HG03066 (cell line): ENCODE measurements around the gene GNAZ.
"Not testable (repeated sequence)": the region's sequence is repeated elsewhere in the genome, so short reads cannot be mapped to it uniquely, and the experiment has no call there.

Source experiments
- ATAC-seq: cut with Tn5 transposase; IDR thresholded peaks from one replicate; pipeline ENCODE4 v1.9.1; 2021; ENCODE audit warnings: low read depth; ENCODE audit not compliant: unreplicated experiment

GNAZ gene

DNA sequence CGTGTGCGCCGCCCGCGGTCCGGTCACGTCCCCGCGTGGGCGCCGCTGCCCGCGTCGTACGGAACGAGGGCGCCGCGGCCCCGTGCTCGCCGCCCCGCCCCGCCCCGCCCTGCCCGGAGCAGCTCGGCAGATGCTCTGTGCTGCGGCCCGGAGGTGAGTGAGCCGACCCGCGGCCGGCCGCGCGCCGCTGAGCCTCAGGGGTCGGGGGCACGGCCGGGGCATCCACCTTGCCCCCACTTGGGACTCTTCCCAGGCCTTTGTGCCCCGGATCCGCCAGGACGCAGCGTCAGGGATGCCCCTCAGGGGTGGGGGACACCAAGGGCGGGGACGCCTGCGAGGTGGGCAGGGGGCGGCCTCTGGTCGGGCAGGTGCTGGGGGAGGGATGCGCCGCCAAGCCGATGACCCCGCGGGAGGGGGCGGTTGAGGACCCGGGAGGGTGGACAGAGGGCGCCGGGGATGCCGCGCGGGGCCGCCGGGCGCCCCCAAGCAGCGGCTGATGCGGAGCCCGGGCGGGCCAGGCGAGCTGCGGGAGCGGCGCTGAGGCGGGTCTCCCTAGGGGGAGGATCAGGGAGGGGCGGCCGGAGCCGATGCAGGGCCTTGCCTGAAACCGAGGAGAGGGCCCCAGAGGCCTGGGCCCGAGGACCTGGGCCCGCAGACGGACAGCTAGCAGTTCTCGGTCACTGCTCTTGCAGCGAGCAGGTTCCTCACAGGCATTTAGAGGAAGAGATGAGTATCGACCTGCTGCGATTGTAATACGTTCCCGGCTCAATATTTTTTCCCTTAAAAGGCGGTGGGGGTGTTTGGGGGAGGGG lies at the start of gene GNAZ:
TSS of gene GNAZ (plus strand) at position 102 of the 812 bp plus-strand sequence. CDS start 25,177 bp downstream, outside the sequence.
- ATAC-seq = peak; percentile 25

DNA sequence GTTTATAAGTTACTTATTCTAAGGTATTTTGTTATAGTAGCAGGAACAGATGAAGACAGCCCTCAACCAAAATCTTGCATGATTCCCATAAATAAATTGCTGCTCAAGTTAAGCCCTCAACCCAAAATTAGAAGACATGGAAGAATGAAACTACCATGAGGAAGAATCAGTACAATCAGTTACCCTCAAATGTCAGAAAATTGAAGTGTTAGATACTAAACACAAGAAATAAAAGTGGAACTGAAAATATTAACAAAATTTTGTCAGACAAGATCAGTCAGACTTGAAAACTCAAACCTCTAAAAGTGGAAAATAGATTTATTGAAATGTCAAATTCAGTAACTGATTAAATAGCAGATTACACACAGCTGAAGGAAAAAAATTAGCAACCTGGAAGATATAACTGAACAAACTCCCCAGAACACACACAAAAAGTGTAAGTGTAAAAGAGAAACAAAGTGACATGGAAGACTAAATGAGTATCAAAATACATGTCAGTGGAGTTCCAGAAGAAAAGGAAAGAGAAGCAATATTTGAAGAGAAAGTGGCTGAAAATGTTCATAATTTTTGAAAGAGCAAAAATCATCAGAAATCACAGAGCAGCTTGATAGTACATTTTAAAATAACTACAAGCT lies 49.5 kb upstream of the GNAZ start:
- no peak for ATAC-seq

DNA sequence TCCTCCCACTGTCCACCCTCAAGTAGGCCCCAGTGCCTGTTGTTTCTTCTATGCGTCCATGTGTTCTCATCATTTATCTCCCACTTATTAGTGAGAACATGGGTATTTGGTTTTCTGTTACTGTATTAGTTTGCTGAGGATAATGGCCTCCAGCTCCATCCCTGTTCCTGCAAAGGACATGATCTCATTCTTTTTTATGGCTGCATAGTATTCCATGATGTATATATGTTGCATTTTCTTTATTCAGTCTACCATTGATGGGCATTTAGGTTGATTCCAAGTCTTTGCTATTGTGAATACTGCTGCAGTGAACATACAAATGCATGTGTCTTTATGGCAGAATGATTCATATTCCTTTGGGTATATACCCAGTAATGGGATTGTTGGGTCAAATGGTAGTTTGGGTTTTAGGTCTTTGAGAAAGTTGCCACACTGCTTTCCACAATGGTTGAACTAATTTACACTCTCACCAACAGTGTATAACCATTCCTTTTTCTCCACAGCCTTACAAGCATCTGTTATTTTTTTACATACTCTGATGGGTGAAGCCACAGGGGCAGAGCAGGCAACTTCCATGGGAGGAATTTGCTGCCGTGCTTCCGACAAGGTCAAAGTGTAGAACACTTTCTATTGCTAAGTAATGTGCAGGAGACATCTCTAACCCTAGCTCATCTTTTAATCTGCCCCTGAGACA lies 48.5 kb upstream of the GNAZ start:
- not testable (repeated sequence) for ATAC-seq

DNA sequence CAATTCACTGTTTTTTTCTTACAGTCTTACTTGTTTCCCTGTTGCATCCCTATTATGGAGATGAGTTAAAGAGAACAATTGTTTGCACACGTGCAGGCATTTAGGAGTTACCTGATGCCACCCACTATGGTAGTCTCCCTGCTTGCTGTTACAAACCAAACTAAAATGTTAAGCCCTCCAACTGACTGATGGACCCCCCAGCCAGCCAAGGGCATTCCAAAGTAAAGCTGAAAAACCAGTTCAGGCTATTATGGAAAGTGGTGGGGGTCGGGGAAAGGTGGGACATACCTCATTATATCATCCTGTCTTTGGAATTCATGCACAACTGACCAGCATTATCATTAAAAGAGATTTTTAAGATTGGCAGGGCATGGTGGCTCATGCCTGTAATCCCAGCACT lies 47.0 kb upstream of the GNAZ start:
- ATAC-seq = no peak

DNA sequence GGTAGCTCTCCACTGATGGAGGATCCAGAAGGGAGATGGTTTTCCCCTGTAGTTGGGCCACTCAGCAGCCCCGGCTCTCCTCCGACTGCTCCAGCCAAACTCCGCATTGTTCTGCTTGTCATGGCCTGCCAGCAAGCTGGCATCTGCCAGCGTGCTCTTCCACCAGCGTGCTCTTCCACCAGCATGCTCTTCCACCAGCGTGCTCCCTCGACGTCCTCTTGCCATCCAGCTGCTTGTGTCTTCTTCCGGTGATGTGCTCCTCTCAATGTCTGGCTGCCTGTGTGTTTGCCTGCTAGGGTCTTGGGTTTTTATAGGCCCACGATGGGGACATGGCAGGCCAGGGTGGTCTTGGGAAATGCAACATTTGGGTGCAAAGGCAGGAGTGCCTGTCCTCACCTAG lies 43.5 kb upstream of the GNAZ start:
- no peak for ATAC-seq

DNA sequence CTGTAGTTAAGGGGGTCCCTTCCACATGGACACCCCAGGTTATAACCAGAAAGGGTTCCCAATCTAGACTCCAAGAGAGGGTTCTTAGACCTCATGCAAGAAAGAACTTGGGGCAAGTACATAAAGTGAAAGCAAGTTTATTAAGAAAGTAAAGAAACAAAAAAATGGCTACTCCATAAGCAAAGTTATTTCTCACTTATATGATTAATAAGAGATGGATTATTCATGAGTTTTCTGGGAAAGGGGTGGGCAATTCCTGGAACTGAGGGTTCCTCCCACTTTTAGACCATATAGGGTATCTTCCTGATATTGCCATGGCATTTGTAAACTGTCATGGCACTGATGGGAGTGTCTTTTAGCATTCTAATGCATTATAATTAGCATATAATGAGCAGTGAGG lies 42.5 kb upstream of the GNAZ start:
- not testable (repeated sequence) for ATAC-seq

DNA sequence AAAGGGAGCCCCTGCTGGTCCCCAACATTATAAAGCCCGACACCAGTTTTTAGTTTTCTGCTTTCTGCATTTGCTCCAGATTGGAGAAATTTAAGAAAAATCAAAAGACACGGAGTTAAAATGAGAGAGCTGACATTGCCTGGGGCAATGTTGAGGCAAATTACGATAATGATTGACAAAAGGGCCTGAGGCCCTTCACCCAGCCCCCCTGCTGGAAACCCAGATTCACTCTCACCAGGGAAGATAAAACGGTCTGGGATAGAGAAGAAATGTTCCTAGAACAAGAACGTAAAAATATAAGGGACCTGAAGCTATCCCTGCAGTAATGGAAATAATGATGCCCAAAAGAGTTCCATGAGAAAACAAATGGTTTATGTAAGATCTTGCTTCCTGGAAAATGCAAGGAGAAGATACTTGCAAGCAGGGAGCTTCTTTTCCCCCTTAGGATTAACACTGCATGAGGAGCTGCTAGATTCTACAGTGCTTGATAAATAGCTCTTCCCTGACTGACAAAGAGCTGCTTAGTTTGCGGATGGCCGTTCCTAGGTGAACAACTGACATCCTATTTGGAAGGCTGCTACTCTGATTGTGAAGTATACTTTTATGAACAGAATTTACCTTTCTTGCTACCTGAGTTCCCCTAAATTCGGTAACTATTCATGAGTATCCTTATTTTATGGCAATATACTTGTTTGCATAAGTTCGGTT lies 40.6 kb upstream of the GNAZ start:
- ATAC-seq = no peak

DNA sequence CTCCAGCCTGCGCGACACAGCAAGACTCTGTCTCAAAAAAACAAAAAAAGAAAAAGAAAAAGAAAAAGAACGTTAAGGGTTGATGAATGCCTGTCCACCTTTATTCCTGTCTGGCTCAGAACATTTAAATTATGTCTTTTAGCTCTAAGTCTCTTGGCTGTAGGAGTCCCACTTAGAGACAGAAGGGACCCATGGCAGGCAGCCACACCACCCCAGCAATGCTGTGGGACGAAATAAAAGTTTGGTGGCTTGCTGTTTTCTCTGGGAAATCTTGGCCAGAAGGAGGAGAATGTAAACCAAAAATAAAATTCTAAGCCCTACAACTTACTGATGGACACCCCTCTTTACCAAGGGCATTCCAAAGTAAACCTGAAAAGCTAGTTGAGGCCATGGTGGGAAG lies 38.9 kb upstream of the GNAZ start:
- ATAC-seq = no peak

DNA sequence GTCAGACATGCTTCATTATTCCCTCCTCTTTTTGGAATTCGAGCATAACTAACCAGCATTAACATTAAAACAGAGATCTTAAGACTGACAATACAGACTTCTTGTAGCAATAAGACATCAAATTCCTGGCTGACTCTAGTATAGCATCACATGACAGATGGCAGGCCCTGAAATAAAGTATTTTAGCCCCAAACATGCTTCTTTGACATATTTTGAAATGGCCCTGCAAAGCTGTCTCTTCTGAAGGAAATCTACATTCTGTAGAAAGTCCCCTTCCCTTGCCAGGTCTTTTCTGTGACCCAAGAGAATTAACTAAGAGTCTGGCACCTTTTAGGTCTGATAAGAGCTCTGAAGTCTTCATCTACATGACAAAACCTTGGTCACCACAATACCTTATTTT lies 38.5 kb upstream of the GNAZ start:
- ATAC-seq = no peak

DNA sequence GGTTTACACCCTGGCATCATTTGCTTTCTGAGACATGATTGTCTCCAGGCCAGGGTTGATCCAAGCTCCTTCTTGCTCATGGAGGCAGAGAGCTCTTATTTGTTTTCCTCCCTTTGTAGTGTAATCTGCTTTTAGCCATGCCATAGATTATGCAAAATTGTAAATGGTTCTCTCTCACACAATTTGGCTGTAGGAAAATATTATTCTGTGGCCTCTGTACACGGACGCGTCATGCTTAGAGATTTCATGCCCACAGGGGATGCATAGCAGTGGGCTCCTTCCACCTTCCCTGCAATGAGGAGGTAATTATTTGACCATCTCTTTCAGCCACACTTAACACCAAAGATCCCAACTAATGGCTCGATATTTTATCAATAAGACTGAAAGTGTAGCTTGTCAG lies 37.7 kb upstream of the GNAZ start:
- ATAC-seq = no peak

DNA sequence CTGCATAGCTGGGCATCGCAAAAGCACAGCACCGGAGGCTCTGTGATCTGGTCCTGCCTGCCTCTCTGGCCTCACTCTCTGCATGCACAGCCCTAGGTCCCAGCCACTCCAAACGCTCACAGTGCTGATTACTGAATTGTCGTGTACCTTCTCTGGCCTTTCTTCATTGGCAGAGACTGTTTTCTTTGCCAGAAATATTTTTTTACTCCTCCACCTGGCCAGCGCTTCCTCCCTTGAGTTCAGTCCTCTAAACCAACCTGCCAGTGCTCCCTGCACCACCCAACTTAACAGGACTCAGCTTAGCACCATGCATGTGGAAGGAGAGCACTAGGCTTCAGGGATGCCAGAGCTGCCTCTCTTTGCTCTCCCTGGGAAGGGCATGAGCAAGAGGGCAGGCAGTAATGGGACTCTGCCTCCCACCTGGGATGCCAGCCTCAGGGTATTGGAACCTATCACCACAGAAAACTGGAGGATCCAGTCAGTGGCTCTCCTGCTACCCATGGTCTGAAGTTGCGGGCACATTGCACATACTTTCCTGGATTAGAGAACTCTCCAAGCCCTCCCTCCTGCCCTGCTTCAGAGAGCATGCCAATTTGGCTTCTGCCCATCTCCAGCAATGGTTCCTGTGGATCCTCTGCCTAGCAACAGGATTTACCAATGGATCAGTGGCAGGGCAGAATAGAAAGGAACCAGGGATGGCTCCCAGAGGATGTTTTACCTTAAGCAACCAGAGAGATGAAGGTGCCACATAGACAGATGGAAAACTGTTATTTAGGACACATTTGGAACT lies 37.0 kb upstream of the GNAZ start:
- ATAC-seq = no peak

DNA sequence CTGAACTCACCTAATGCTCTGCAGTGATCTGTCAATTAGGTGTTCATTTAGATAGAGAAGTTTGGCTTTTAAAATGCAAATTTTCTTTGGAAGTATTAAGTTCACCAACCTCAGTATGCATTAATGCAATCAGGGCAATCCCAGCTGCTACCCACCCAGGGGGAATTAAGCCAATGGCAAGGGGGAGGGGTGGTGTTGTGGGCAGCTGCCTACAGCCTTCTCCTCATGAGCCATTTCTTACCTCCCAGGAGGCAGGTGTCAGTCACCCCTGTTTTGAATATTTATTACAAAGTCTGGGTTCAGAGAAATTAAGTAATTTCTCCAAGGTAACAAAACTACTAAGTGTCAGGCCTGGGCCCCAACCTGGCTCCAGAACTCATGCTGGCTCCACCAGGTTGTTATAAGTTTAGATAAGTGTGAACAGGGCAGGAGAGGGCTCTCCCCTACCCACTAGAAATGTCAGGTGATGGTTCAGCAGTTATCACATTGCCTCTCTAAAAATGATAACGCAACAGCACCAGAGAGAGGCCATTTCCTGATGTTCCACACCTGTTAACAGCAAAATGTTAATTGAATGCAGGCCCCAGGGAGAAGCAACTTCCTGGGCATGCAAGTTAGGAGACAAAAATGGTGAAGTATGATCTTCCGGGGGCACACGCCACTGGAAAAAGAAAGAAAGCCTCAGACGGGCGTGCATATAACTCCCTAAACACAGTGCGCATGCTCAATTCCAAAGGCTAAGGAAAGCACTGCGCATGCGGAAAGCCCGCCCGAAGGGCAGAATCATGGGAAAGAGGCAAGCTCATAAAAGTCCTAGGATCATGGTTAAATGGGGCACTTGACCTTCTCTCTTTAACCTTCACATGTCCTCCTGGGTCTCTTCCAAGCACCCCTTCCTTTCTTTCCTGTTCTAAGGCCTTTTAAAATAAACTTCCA lies 35.4 kb upstream of the GNAZ start:
- ATAC-seq = no peak

DNA sequence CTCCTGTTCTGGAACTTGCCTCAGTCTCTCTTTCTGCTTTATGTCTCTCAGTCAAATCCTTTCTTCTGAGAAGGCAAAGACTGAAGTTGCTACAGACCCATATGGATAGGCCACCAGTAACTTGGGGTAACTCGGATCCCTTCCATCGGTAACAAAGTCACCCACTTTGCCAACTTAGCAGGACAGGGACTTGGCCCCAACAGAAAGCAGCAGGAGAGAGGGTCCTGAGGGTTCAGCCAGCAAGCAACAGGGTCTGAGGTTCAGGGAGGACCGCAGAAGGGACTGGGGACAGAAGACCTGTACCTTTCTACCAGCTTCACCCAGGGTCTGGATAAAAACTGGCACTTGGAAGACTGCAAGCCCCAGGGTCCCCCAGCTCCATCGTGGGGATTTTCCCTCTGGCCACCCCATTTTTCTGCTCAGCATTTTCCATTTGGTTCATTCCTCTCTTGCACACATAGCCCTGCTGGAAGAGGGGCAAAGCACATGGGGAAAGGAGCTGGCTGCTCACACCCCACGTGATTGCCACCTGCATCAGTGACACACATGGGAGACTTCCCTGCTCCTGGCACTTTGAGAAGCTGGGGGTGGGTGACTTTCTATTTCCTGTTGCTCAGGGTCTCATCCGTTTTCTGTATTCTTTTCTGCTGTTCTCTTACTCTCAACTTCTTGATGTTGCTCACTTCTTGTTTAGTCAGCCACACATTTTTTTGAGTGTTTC lies 34.6 kb upstream of the GNAZ start:
- no peak for ATAC-seq

DNA sequence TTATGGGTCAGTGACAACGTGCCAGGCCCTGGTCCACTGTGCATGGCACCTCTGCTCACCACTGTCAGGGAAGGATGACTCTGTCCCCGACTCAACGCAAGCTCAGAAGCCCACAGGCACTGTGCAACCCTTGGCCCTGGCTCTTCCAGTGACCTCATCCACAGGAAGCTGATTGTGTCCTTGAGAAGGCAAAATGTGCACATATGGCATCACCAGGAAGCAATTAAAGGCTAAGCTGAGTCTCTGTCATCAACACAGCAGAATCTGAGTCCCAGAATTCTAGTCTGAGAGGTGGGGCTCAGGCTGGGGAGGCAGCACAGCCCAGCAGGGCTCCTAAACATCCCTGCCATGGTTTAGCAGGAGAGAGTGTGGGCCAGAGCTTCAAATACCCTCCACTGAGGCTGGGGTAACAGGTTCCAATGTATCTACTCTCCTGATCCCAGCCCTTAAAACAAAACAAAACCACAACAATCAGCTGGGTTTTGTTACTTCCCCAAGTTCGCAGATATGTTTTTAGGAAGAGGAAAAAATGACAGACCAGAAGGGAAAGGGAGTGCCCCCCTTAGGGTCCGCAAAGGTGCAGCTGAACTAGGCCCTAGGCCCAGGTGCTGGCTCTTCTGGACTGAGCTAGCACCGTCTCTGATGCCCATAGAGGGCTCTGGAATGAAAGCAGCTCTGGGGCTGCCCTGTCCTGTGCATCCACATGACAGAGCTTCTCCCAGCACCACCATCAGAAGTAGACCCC lies 33.5 kb upstream of the GNAZ start:
- ATAC-seq = no peak

DNA sequence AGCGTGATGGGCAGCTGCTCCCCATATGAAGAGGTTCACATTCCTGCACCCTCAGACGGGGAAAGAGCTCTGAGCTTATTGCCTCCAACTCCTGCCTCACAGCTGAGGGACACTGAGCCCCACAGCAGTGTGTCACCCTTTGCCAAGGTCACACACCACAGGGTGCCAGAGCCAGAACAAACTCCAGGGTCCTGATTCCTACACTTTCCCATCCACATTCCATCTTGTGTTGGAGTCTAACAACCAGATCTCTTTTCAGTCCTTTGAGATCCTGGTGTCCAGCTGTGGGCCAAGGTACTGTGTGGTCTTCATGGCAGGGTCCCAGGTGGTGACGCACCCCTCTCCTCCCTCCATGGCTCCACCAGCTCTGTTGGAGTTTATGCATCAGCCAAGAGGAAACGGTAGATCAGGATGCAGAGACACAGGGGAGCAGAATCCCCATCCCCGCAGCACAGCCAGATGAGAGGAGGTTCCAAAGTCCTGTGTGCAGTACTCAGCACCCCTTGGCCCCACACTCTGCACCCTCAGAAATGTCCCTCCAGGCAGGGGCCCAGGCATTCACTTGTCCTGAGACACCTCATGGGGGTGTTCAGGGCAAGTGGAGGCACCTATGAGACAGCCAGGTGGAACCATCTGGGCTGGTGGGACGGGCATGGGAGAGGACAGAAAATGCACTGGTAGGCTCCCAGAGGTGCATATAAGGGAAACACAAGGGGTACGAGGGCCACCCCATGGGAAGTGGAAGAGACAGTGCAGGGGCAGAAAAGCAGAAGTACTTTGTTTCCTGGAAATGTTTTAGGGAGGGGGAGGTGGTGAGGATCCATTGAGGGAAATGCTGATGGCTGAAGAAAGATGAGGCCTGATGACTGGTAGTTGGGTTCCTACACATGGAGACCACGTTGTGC lies 32.6 kb upstream of the GNAZ start:
- no peak for ATAC-seq

DNA sequence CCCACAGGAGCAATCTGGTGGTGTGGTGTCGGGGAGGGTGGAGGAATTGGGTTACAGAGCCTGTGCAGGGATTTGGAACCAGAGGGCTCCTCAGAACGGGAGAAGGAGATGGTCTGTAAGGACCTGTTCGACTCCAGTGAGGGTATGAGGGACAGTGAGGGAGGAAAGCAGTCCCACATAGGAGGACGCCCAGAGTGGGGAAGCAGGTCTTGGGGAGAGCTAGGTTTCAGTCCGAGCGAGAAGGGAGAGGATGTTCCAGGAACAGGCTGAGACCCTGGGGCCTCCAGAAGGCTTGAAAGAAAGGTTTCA lies 32.0 kb upstream of the GNAZ start:
- ATAC-seq = no peak

DNA sequence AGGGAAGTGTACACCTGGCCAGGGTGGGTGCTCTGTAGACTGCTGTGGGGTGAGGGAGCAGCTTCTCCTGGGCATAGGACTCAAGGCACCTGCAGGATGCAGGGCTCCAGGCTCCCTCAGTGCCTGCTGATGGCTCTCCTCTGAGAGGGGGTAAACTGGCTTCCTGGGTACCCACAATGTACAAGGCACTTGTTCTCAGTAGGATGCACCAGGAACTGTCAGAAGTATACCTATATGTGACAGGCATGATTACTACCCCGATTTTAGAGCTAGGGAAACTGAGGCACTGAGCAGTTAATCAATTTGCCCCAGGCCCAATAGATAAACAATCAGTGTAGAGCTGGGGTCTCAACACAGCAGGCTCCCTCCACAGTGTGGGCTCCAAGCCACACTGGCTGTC lies 31.4 kb upstream of the GNAZ start:
- no peak for ATAC-seq
